HG02588 (cell line): ENCODE results near the gene IGFBP4.

ENCODE experiments used
- ATAC-seq: cut with Tn5 transposase; IDR thresholded peaks from one replicate; pipeline ENCODE4 v1.9.1; 2021; ENCODE audit warnings: mild to moderate bottlenecking, moderate library complexity; ENCODE audit not compliant: unreplicated experiment

Gene IGFBP4

GRCh38 chr17:40470932-40471828 lies 27.9 kb downstream of the IGFBP4 start:
- no peak for ATAC-seq

- ATAC-seq = no peak
These were observed 28.8 kb downstream of the IGFBP4 start for GRCh38 chr17:40471846-40472732.

GRCh38 chr17:40472733-40473452 lies 29.6 kb downstream of the IGFBP4 start:
- ATAC-seq = no peak

GRCh38 chr17:40473573-40474365 lies 30.5 kb downstream of the IGFBP4 start:
- no peak for ATAC-seq

GRCh38 chr17:40474419-40475002 lies 31.3 kb downstream of the IGFBP4 start:
- ATAC-seq = no peak

- no peak for ATAC-seq
These were observed 32.1 kb downstream of the IGFBP4 start for GRCh38 chr17:40475234-40475908.

GRCh38 chr17:40477796-40478195 lies 34.5 kb downstream of the IGFBP4 start:
- ATAC-seq = no peak

GRCh38 chr17:40478486-40478885 lies 35.2 kb downstream of the IGFBP4 start:
- ATAC-seq = no peak

GRCh38 chr17:40479754-40480480 lies 36.7 kb downstream of the IGFBP4 start:
- no peak for ATAC-seq

GRCh38 chr17:40480501-40481003 lies 37.3 kb downstream of the IGFBP4 start:
- ATAC-seq = no peak

GRCh38 chr17:40481106-40481505 lies 37.9 kb downstream of the IGFBP4 start:
- no peak for ATAC-seq

- no peak for ATAC-seq
These were observed 39.5 kb downstream of the IGFBP4 start for GRCh38 chr17:40482722-40483121.

GRCh38 chr17:40483679-40484078 lies 40.4 kb downstream of the IGFBP4 start:
- no peak for ATAC-seq

GRCh38 chr17:40484285-40484972 lies 41.2 kb downstream of the IGFBP4 start:
- no peak for ATAC-seq

- no peak for ATAC-seq
These were observed 41.8 kb downstream of the IGFBP4 start for GRCh38 chr17:40484973-40485530.

GRCh38 chr17:40485851-40486521 lies 42.7 kb downstream of the IGFBP4 start:
- no peak for ATAC-seq
